Hepatic stellate cell (primary cell): ENCODE data around the gene NRROS.

ENCODE experiments used
- DNase-seq: peaks from one replicate; pipeline ENCODE4 v3.0.0; 2011; ENCODE audit warnings: low spot score

Gene NRROS

DNA sequence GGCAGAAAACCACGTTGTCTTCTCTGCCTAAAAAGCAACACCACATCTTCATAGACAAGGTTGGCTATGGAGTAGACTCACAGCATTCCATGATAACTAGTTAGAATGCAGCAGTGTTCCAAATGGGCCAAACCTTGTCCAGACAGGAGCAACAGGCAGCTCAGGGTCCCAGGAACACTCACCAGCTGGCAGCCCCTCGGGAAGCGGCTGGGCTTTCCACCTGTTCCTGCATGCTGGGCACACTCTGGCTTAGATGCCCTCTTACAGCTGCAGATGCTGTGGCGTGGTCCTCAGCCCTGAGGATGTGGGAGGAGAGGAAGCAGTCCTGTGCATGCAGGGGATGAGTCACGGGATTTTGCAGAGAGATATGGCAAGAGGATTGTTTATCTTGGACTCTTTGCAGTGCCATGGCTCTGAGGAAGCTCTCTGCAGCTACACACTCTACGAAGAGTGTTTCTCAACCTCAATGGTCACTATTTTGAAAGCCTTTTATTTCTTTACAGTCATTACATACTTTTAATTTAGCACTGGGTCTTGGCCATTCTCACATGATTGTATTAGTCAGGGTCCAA, 11.3 kb downstream of the NRROS start:
- DNase-seq: peak; percentile 99

GRCh38 chr3:196651819-196652218, 12.3 kb downstream of the NRROS start:
- DNase-seq: no peak

GRCh38 chr3:196652961-196653795, 13.7 kb downstream of the NRROS start:
- DNase-seq: no peak

DNA sequence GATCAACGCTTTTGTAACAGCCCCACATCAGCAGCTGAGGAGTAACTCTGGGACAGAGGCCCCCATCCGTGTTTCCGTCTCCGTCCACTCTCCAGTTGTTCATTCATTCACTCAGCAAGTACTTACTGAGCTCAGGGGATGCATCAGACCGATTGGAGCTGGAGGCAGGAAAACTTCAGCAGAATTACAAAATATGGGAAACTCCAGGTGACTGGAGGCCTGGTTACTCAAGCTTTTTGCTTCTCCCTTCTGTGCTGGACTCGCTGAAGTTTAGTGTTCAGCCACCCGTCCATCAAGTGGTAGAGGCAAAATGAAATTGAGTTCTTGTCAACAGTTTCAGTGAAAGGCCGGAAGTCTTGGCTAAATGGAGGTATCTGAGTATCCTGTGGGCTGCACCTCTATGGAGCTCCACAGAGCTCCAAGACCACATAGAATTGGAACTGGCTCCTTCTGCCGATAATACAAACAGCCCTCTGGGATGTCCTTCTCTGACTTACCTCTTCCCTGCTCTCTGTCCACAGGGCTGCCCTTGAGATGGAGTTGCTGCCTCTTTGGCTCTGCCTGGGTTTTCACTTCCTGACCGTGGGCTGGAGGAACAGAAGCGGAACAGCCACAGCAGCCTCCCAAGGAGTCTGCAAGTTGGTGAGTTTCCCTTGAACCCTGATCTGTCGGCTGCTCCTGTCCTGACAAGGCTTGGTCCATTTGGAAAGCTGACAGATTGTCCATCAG, 14.7 kb downstream of the NRROS start:
- no peak for DNase-seq

DNA sequence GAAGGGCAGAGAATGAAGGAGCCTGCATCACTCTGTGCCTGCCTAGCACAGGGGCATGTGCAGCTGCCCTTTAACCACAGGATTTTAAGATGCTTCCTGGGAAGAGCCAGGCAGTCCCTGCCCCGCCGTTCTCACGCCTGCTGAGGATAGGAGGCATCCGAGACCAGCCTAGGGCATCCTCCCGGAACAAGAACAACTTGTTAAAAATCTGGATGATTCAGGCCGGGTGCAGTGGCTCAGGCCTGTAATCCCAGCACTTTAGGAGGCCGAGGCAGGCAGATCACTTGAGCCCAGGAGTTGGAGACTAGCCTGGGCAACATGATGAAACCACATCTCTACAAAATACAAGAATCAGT, 15.2 kb downstream of the NRROS start:
- DNase-seq: no peak

DNA sequence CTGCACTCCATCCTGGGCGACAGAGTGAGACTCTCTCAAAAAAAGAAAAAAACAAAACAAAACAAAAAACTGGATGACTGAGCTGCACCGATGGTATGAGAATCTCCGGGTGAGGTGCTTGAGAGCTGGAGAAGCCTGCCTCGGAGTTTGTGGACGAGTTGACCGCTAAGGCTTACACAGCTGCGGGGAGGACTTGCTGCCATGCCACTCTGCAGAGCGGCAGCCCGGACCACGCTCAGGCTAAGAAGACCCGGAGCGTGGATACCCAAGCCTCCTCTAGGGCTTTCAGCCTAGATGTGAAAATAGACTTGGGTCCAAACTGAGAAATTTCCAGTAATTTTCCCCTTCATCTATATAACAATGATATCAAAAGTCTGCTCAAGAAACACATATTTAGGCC, 16.0 kb downstream of the NRROS start:
- DNase-seq: no peak

DNA sequence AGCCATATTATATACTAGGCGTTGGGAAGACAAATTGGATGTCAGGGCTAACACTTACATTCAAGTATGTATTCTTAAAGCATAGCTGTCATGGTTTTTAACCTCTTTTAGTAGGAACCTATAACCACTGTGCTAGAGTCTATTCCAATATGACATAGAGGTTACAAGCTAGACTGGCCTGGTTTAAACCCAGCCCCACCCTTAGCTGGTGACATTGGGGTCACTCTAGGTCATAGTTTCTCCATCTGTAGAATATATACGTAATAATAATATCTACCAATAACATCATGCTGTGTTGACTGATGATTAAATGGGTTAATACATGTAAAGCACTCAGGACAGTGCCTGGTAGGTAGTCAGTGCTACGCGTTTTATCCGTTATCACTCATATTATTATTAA, 16.7 kb downstream of the NRROS start:
- no peak for DNase-seq

GRCh38 chr3:196659901-196660351, 20.4 kb downstream of the NRROS start:
- DNase-seq: no peak

DNA sequence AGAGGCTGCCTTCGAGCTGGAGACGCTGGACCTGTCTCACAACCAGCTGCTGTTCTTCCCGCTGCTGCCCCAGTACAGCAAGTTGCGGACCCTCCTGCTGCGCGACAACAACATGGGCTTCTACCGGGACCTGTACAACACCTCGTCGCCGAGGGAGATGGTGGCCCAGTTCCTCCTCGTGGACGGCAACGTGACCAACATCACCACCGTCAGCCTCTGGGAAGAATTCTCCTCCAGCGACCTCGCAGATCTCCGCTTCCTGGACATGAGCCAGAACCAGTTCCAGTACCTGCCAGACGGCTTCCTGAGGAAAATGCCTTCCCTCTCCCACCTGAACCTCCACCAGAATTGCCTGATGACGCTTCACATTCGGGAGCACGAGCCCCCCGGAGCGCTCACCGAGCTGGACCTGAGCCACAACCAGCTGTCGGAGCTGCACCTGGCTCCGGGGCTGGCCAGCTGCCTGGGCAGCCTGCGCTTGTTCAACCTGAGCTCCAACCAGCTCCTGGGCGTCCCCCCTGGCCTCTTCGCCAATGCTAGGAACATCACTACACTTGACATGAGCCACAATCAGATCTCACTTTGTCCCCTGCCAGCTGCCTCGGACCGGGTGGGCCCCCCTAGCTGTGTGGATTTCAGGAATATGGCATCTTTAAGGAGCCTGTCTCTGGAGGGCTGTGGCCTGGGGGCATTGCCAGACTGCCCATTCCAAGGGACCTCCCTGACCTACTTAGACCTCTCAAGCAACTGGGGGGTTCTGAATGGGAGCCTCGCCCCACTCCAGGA, 21.1 kb downstream of the NRROS start:
- no peak for DNase-seq

DNA sequence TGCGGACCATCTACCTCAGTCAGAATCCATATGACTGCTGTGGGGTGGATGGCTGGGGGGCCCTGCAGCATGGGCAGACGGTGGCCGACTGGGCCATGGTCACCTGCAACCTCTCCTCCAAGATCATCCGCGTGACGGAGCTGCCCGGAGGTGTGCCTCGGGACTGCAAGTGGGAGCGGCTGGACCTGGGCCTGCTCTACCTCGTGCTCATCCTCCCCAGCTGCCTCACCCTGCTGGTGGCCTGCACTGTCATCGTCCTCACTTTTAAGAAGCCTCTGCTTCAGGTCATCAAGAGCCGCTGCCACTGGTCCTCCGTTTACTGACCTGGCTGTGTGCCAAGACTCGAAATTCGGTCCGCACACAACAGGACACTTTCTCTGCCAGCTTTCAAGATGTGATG, 21.9 kb downstream of the NRROS start:
- no peak for DNase-seq

DNA sequence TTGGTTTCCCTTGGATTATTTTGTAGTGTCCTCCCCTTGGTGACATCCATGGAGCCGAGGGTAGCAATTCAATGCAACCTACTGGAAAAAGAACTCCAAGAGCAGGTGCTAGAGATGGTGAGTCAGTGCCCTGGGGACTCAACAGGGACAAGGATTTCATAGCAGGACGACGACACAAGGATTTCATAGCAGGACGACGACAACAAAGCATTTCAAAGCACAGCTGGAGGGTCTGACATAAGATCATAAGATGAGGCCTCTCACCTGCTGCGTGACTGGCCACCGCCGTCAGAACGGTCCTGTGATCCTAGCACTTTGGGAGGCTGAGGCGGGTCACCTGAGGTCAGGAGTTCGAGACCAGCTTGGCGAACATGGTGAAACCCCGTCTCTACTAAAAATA, 22.5 kb downstream of the NRROS start:
- no peak for DNase-seq

DNA sequence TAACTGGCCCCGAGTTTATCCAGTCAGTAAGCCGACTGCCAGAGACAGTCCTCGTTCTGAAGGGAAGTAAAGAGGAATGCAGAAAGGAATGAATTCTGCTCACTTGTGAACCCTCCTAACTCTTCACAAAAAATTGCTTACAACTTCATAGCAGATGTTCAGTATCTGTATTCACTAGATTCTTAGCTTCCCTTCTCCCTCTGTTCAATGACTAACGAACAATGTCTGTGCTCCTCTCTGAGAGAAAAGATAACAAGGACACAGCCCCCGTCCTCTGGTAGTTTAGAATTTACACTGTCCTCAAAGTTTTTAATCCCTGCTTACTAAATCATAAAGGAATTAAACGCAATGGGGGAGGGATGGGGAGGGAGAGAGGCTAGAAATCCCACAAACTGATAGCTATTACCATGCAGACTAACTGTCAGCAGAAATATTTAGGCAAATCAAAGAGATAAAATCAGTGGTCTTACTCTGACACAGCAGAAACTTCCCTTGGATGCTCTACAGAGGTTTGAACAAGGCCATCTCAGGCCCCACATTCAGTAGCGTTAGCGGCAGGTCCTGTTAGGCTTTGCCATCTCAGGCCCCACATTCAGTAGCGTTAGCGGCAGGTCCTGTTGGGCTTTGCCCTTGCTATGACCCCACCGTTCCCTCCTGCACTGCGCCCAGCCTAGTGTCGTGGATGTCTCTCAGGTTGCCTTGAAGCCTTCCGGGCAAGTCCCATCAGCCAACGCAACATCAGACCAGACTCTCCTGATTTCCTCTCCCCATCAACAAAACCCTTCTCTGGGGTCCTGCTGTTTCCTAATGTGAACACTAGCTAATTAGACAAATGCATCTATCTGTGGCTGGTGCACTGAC, 23.4 kb downstream of the NRROS start:
- peak; percentile 51 for DNase-seq

DNA sequence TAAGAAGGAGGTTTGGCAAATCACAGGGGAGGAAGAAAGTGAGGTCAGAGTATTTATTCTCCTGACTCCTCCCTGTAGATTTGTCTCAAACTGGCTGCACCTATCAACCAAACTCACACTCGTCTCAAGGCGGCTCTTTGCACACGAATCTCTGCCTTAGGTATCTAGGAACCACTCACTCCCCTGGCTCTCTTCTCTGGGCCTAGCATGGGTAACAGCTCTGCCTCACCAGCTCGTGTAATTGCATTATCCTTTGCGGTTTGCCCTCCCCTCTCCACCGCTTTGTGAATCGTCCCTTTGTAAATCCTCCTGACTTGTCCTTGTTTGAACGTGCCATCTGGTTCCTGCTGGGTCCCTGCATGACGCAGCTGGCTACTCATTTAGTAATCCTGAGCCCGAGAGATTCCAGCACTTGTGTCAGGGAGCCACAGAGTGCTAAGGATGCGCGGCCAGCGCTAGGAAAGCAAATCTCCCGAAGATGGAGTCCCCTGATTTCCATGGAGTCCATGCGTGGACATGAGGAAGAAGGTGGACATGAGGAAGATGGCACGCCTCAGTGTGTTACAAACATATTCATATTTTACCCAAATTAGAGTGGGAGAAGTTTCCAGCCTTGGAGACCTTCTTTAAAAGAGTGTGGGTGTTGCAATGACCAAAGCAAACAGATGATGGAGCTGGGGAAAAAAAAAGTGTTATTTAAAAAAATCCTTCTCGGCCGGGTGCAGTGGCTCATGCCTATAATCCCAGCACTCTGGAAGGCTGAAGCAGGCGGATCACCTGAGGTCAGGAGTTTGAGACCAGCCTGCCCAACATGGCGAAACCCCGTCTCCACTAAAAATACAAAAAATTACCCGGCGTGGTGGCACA, 26.7 kb downstream of the NRROS start:
- peak; percentile 39 for DNase-seq

DNA sequence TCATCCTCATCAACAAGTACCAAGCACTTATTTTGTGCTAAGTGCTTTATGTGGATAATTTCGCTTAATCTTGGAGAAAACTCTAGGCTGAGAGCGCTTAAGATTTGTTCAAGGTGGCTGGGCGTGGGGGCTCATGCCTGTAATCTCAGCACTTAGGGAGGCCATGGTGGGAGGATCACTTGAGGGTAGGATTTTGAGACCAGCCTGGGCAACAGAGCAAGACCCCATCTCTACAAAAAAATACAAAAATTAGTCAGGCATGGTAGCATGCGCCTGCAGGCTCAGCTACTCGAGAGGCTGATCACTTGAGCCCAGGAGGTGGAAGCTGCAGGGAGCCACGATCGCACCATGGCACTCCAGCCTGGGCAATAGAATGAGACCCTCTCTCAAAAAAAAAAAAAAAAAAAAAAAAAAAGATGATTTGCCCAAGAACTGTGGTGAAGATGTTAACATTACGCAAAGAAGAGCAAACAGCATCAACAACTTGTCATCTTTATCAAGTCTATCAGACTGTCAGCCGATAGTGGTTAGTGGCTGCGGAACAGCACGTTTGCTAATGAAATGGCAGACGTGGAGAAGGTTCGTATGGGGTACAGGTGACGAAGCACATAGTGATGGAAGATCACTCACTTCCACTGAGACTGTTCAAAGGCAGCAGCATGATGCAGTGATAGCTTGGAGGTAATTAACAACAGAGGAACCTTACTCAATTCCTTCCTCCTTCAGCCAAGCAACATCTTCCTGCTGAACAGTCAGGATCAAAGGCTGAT, 27.7 kb downstream of the NRROS start:
- DNase-seq: no peak

GRCh38 chr3:196670339-196670738, 30.8 kb downstream of the NRROS start:
- DNase-seq: no peak

DNA sequence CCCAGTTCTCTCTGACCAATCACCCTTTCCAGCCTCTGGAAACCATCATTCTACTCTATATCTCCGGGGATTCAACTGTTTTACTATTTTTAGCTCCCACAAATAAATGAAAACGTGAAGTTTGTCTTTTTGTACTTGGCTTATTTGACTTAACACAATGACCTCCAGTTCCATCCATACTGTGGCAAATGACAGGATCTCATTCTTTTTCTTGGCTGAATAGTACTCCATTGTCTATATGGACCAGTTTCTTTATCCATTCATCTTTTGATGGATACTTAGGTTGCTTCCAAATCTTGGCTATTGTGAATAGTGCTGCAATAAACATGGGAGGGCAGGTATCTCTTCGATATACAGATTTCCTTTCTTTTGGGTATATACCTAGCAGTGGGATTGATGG, 34.1 kb downstream of the NRROS start:
- no peak for DNase-seq

- DNase-seq: no peak
These were observed 37.9 kb downstream of the NRROS start for GRCh38 chr3:196677353-196677752.

DNA sequence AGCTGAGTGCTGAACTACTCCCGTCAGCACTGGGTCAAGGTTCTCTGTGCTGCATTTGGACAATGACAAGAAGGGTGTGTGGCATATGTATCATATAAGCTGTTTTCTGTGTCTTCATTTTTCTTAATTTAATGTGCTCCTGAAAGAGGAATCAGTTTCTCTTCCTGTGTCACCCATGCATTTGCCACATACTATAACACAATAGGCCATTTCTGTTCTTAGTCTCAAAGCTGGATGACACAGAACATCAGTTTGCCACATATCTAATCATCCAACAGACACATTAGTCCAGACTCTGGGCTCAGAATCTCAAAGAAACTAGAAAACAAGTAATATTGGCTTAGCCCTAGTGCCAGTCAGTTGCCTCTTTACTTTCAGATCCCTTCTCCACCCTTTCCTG, 38.4 kb downstream of the NRROS start:
- DNase-seq: no peak

DNA sequence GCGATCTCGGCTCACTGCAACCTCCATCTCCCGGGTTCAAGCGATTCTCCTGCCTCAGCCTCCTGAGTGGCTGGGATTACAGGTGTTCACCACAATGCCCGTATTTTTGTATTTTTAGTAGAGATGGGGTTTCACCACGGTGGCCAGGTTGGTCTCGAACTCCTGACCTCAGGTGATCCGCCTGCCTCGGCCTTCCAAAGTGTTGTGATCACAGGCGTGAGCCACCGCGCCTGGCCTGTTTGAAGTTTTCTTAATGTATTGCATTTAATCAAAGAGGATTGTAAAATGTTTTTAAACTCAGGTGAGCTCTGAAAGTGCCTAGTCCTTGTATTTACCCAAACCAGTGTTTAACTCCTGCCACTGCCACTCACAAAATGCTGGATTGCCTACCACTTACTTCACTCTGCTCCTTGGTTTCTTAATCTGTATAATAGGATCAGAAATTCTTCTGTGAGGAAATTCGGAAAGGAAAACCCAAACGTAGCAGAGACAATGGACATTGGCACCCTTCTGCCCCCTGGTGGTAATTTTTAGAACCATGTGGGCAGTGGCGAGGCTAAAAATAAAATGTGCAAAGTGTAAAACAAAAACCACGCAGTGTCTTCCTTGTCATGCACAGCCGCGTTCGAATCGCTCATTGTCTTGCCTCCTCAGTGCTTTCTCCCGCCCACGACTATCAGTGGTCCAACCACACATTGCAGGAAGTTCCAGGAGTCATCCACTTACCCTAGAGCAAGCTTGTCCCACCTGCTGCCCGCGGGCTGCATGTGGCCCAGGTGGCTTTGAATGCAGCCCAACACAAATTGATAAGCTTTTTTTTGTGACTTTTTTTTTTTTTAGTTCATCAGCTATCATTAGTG, 45.3 kb downstream of the NRROS start:
- DNase-seq: peak; percentile 65
